ENCODE measurements around the gene PCDHGA7. TPM values are rescaled to one million over a fixed set of nuclear protein-coding genes. Genes with fewer than 3 reads are reported as not detected.

Gene PCDHGA7
- total RNA-seq, 4 donors from 2014 or later: 7.6 to 12.2 (median 9.2) TPM

DNA sequence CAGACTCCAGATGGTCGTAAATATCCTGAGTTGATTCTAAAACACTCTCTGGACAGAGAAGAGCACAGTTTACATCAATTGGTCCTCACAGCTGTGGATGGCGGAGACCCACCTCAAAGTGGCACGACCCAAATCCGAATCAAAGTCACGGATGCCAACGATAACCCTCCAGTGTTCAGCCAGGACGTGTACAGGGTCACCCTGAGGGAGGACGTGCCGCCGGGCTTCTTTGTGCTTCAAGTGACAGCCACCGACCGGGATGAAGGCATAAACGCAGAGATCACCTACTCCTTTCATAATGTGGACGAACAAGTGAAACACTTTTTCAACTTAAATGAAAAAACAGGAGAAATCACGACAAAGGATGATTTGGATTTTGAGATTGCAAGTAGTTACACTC is 21.9 kb upstream of the PCDHGA7 start:
- no peaks in the 10 kb centered on the region for H3K27me3 ChIP-seq
- DNase-seq (ENCODE audit: low spot score in 2 of 2): no peak
- TF ChIP-seq, protein P1, sequence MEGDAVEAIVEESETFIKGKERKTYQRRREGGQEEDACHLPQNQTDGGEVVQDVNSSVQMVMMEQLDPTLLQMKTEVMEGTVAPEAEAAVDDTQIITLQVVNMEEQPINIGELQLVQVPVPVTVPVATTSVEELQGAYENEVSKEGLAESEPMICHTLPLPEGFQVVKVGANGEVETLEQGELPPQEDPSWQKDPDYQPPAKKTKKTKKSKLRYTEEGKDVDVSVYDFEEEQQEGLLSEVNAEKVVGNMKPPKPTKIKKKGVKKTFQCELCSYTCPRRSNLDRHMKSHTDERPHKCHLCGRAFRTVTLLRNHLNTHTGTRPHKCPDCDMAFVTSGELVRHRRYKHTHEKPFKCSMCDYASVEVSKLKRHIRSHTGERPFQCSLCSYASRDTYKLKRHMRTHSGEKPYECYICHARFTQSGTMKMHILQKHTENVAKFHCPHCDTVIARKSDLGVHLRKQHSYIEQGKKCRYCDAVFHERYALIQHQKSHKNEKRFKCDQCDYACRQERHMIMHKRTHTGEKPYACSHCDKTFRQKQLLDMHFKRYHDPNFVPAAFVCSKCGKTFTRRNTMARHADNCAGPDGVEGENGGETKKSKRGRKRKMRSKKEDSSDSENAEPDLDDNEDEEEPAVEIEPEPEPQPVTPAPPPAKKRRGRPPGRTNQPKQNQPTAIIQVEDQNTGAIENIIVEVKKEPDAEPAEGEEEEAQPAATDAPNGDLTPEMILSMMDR (IDR thresholded peaks at IDR 0.05): no peak
- TF ChIP-seq POLR2A (IDR thresholded peaks at IDR 0.05) (no peak), EP300 (IDR thresholded peaks at IDR 0.05) (no peak)
- 37 to 42% methylated on average over 15 of the region's 15 CpGs for WGBS, 2 donors
- H3K36me3 ChIP-seq: peaks cover 0 to 45% (median 0%) of the 10 kb centered on the region in 3 donors
- H3K27ac ChIP-seq: no peak overlapping the region
- H3K4me3 ChIP-seq: no peak overlapping the region
- H3K4me1 ChIP-seq: no peaks in the 10 kb centered on the region
- H3K9me3 ChIP-seq: peaks cover 0 to 99% (median 52%) of the 10 kb centered on the region in 4 donors

DNA sequence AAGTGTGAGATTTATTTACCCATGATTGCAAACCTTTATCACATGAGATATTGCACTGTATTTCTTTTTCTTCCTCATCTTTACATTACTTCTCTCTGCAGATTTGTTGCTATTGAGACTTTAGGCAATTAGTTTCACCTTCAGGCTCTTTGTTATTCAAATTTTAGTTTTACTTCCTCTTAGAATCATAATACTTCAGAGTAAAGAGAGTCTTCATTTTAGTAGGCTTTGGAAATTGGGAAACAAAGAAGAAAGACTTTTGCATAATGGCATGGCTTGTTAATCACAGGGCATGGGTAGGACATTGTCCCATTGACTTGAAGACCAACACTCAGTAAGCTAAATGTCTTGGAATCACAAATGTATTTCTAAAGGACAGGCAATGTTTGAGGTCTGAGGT is 19.8 kb upstream of the PCDHGA7 start:
- Histone ChIP-seq H3K9me3 (peaks cover 0 to 99% (median 54%) of the 10 kb centered on the region in 4 donors), H3K27me3 (no peaks in the 10 kb centered on the region), H3K27ac (no peak overlapping the region), H3K36me3 (peaks cover 0 to 33% (median 0%) of the 10 kb centered on the region in 3 donors), H3K4me3 (no peak overlapping the region), H3K4me1 (no peaks in the 10 kb centered on the region)
- DNase-seq (ENCODE audit: low spot score in 2 of 2): no peak
- TF ChIP-seq POLR2A (IDR thresholded peaks at IDR 0.05): no peak
- no peak for TF ChIP-seq EP300 (IDR thresholded peaks at IDR 0.05)
- TF ChIP-seq, protein P1 (IDR thresholded peaks at IDR 0.05): no peak

DNA sequence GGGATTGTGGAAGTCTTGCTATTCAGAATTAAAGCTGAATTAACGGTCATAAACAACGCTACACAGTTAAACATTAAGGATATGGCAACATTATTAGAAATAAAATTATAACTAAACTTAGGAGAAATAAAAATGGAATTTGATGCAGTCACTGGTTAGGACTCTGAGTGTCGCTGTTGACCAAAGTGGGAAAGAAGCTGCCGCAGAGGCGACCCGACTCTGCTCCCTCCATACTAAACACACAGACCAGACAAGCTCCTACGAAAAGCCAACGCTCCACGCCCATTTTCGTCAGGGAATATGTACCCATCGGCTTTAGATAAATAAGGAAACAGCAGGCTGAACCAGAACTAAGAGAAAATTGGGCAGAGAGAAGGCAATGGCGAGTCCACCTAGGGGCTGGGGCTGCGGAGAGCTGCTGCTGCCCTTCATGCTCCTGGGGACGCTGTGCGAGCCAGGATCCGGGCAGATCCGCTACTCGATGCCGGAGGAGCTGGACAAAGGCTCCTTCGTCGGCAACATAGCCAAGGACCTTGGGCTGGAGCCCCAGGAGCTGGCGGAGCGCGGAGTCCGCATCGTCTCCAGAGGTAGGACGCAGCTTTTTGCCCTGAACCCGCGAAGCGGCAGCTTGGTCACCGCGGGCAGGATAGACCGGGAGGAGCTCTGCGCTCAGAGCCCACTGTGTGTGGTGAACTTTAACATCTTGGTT is 18.4 kb upstream of the PCDHGA7 start, which contains the start of gene PCDHGA5:
TSS of gene PCDHGA5 (plus strand) at position 211 of the 709 bp plus-strand sequence. CDS start at position 380, 169 bp downstream.
- Histone ChIP-seq H3K9me3 (peaks cover 0 to 99% (median 47%) of the 10 kb centered on the region in 4 donors), H3K27me3 (no peaks in the 10 kb centered on the region), H3K36me3 (peaks cover 0 to 29% (median 0%) of the 10 kb centered on the region in 3 donors), H3K4me1 (no peaks in the 10 kb centered on the region), H3K4me3 (peak within 1 kb of the TSS in 1 of 4 donors; percentile 20), H3K27ac (no peak within 1 kb of the TSS)
- TF ChIP-seq POLR2A (IDR thresholded peaks at IDR 0.05) (no peak), EP300 (IDR thresholded peaks at IDR 0.05) (no peak)
- TF ChIP-seq, protein P1 (IDR thresholded peaks at IDR 0.05): no peak
- DNase-seq (ENCODE audit: low spot score in 2 of 2): no peak
- 19 to 22% methylated on average over 34 of the region's 34 CpGs for WGBS, 2 donors

DNA sequence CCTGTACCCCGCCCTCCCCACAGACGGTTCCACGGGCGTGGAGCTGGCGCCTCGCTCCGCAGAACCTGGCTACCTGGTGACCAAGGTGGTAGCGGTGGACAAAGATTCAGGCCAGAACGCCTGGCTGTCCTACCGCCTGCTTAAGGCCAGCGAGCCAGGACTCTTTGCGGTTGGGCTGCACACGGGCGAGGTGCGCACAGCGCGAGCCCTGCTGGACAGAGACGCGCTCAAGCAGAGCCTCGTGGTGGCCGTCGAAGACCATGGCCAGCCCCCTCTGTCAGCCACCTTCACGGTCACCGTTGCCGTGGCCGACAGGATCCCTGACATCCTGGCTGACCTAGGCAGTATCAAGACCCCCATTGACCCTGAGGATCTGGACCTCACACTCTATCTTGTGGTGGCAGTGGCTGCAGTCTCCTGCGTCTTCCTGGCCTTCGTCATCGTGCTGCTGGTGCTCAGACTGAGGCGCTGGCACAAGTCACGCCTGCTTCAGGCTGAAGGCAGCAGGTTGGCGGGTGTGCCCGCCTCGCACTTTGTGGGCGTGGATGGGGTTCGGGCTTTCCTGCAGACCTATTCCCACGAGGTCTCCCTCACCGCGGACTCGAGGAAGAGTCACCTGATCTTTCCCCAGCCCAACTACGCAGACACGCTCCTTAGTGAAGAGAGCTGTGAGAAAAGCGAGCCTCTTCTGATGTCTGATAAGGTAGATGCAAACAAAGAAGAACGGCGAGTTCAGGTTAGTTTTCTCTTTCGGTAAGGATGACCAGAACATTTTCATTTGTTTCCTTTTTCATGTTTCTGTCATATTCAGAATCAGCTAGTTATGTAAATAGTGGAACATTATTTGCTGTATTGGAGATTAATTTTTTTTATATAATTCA is 16.3 kb upstream of the PCDHGA7 start:
- no peak for DNase-seq (ENCODE audit: low spot score in 2 of 2)
- H3K27ac ChIP-seq: no peak overlapping the region
- peaks cover 0 to 99% (median 45%) of the 10 kb centered on the region in 4 donors for H3K9me3 ChIP-seq
- peaks cover 0 to 25% (median 0%) of the 10 kb centered on the region in 3 donors for H3K36me3 ChIP-seq
- no peaks in the 10 kb centered on the region for H3K27me3 ChIP-seq
- TF ChIP-seq POLR2A (IDR thresholded peaks at IDR 0.05): no peak
- TF ChIP-seq, protein P1 (IDR thresholded peaks at IDR 0.05): no peak
- no peak for TF ChIP-seq EP300 (IDR thresholded peaks at IDR 0.05)
- no peaks in the 10 kb centered on the region for H3K4me1 ChIP-seq
- no peak overlapping the region for H3K4me3 ChIP-seq
- WGBS, 2 donors: 39 to 43% methylated on average over 35 to 46 of the region's 46 CpGs

Data from tibial nerve (tissue), 4 donors.